WTC11 (cell line): Measurements from ENCODE around the gene LGALS9. TPM values are rescaled to one million over a fixed set of nuclear protein-coding genes. Genes with fewer than 3 reads are reported as not detected.
"Not testable (repeated sequence)": the region's sequence is repeated elsewhere in the genome, so short reads cannot be mapped to it uniquely, and the experiment has no call there.

Experiments
- ATAC-seq: fragments of 200-7000 bp; cut with Tn5 transposase; 2 replicates; pipeline ENCODE4 v1.10.0; 2021; ENCODE audit warnings: mild to moderate bottlenecking, moderate library complexity
- CTCF ChIA-PET: fragments of 300-600 bp; sonication (Branson Sonifier 250); formaldehyde crosslinking; loops from one replicate; lab custom pipeline; 2021; ENCODE audit warnings: antibody characterized with exemption; lab: Charles Lee
- POLR2A ChIA-PET: fragments of 350-600 bp; sonication (Branson Sonifier 250); formaldehyde crosslinking; loops from one replicate; lab custom pipeline; 2021; ENCODE audit warnings: antibody characterized with exemption; lab: Charles Lee
- DNase-seq: peaks from one replicate; pipeline ENCODE4 v3.0.0; 2021; ENCODE audit warnings: low spot score
- H3K27ac Mint-ChIP-seq: 2 replicates; pipeline ENCODE4 v1.8.0; 2021; ENCODE audit warnings: mixed read lengths
- H3K27me3 Mint-ChIP-seq: 2 replicates; pipeline ENCODE4 v1.8.0; 2021; ENCODE audit warnings: low read depth, mild to moderate bottlenecking, moderate library complexity, mixed read lengths
- H3K36me3 Mint-ChIP-seq: 2 replicates; pipeline ENCODE4 v1.8.0; 2021; ENCODE audit warnings: mixed read lengths
- H3K4me1 Mint-ChIP-seq: 2 replicates; pipeline ENCODE4 v1.8.0; 2022; ENCODE audit warnings: mixed read lengths
- H3K4me3 Mint-ChIP-seq: 2 replicates; pipeline ENCODE4 v1.8.0; 2021; ENCODE audit warnings: mild to moderate bottlenecking, moderate library complexity, mixed read lengths
- H3K9me3 Mint-ChIP-seq: 2 replicates; pipeline ENCODE4 v1.8.0; 2021; ENCODE audit warnings: mixed read lengths
- ETV6 ChIP-seq: sonication (generic); formaldehyde crosslinking; IDR thresholded peaks from 2 replicates; pipeline ENCODE4 v1.8.1; 2022; ENCODE audit warnings: mild to moderate bottlenecking, missing genetic modification reagents
- FOXJ3 ChIP-seq: sonication (generic); formaldehyde crosslinking; IDR thresholded peaks from 2 replicates; pipeline ENCODE4 v1.9.0; 2021; ENCODE audit warnings: missing genetic modification reagents, mild to moderate bottlenecking, borderline replicate concordance
- GABPB1 ChIP-seq: sonication (generic); formaldehyde crosslinking; IDR thresholded peaks from 2 replicates; pipeline ENCODE4 v1.8.1; 2023; ENCODE audit warnings: mild to moderate bottlenecking, missing genetic modification reagents
- GRHL2 ChIP-seq: fragments of 250-450 bp; sonication (Bioruptor Pico); IDR thresholded peaks from 2 replicates; pipeline ENCODE4 v1.8.0; 2022; ENCODE audit warnings: mild to moderate bottlenecking, moderate library complexity; ENCODE audit not compliant: insufficient replicate concordance, severe bottlenecking
- IRF2 ChIP-seq: sonication (generic); formaldehyde crosslinking; IDR thresholded peaks from 2 replicates; pipeline ENCODE4 v1.8.0; 2022; ENCODE audit warnings: low read depth, missing genetic modification reagents, borderline replicate concordance
- SMAD4 ChIP-seq: sonication (generic); formaldehyde crosslinking; IDR thresholded peaks from 2 replicates; pipeline ENCODE4 v1.8.0; 2022; ENCODE audit warnings: mild to moderate bottlenecking, missing genetic modification reagents
- ZNF138 ChIP-seq: sonication (generic); formaldehyde crosslinking; conservative IDR thresholded peaks from 2 replicates; pipeline ENCODE4 v1.8.1; 2022; ENCODE audit warnings: mild to moderate bottlenecking, moderate library complexity, missing genetic modification reagents
- ZNF317 ChIP-seq: sonication (generic); formaldehyde crosslinking; IDR thresholded peaks from 2 replicates; pipeline ENCODE4 v1.8.1; 2023; ENCODE audit warnings: low read depth, mild to moderate bottlenecking, moderate library complexity, missing genetic modification reagents, borderline replicate concordance
- total RNA-seq: library from RNA; stranded (reverse); gene quantifications from 3 replicates; pipeline ENCODE4 v1.2.3, GENCODE V29; 2021
- TF ChIP-seq, protein P1 (sequence below): sonication (generic); formaldehyde crosslinking; IDR thresholded peaks from 2 replicates; pipeline ENCODE4 v1.8.0; 2023; ENCODE audit warnings: mild to moderate bottlenecking, missing genetic modification reagents
- TF ChIP-seq, protein P2 (sequence below): sonication (generic); formaldehyde crosslinking; IDR thresholded peaks from 2 replicates; pipeline ENCODE4 v1.8.1; 2023; ENCODE audit warnings: mild to moderate bottlenecking, missing genetic modification reagents
- TF ChIP-seq, protein P3 (sequence below): sonication (generic); formaldehyde crosslinking; conservative IDR thresholded peaks from 2 replicates; pipeline ENCODE4 v1.8.1; 2023; ENCODE audit warnings: mild to moderate bottlenecking, low read depth, missing genetic modification reagents, moderate library complexity
- TF ChIP-seq, protein P4 (sequence below): sonication (generic); formaldehyde crosslinking; IDR thresholded peaks from 2 replicates; pipeline ENCODE4 v1.8.1; 2023; ENCODE audit warnings: mild to moderate bottlenecking, missing genetic modification reagents, moderate library complexity
- TF ChIP-seq, protein P5 (sequence below): fragments of 250-450 bp; sonication (Bioruptor Pico); IDR thresholded peaks from 2 replicates; pipeline ENCODE4 v1.9.0; 2021; ENCODE audit warnings: moderate library complexity, mild to moderate bottlenecking, inconsistent platforms, borderline replicate concordance

LGALS9 gene
- total RNA-seq, 1 experiment from 2014 or later = 5.7 TPM

DNA sequence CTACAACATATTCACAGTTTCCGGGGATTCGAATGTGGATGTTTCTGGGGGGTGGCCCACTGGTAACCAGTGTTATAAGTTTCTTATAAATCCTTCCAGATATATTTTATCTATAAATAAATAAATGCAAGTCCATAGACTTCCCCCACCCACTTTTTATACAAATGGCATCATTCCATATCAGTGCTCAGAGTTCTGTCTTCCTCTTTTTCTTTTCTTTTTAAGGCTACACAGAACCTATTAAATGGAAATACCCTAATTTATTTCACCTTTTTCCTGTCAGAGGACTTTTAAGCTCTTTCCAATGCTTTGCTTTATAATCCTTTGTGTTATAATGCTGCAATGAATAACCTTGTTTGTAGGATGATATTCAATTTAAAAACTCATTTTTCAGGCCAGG, 3.8 kb downstream of the LGALS9 start (continued):
- no peak for TF ChIP-seq GRHL2
- no peak for TF ChIP-seq GABPB1

DNA sequence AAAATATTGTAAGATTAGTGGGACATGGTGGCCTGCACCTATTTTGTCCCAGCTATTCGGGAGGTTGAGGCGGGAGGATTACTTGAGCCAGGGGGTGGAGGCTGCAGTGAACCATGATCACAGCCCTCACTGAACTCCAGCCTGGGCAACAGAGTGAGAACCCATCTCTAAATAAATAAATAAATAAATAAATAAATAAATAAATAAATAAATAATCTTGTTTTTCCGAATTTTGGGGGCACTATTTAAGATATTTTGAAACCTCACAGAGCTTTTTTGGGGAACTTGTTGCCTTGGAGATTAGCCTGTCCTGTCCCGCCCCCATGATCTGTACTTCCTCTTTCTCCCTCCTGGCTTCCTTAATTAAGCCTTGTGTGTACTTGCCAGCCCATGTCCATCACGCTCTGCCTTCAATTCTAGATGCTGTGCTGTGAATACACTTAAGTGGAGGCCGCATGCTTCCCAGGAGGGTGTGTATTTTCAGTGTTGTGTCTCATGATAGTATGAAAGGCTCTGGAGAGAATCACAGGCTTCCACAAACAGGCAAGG, 4.4 kb downstream of the LGALS9 start:
- Mint-ChIP-seq H3K9me3 (no peaks in the 10 kb centered on the region), H3K27ac (no peak overlapping the region), H3K4me3 (no peak overlapping the region), H3K27me3 (no peaks in the 10 kb centered on the region), H3K4me1 (peaks cover 7% of the 10 kb centered on the region; the same call in 1 of the 2 replicates), H3K36me3 (no peaks in the 10 kb centered on the region)
- DNase-seq (no peak), ATAC-seq (no peak)
- CTCF ChIA-PET = no interaction called here
- no peak for TF ChIP-seq SMAD4
- no peak for TF ChIP-seq IRF2 (CRISPR knock-in tag)
- no peak for TF ChIP-seq ETV6 (CRISPR knock-in tag)
- TF ChIP-seq, protein P1, sequence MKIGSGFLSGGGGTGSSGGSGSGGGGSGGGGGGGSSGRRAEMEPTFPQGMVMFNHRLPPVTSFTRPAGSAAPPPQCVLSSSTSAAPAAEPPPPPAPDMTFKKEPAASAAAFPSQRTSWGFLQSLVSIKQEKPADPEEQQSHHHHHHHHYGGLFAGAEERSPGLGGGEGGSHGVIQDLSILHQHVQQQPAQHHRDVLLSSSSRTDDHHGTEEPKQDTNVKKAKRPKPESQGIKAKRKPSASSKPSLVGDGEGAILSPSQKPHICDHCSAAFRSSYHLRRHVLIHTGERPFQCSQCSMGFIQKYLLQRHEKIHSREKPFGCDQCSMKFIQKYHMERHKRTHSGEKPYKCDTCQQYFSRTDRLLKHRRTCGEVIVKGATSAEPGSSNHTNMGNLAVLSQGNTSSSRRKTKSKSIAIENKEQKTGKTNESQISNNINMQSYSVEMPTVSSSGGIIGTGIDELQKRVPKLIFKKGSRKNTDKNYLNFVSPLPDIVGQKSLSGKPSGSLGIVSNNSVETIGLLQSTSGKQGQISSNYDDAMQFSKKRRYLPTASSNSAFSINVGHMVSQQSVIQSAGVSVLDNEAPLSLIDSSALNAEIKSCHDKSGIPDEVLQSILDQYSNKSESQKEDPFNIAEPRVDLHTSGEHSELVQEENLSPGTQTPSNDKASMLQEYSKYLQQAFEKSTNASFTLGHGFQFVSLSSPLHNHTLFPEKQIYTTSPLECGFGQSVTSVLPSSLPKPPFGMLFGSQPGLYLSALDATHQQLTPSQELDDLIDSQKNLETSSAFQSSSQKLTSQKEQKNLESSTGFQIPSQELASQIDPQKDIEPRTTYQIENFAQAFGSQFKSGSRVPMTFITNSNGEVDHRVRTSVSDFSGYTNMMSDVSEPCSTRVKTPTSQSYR = no peak
- TF ChIP-seq, protein P2, sequence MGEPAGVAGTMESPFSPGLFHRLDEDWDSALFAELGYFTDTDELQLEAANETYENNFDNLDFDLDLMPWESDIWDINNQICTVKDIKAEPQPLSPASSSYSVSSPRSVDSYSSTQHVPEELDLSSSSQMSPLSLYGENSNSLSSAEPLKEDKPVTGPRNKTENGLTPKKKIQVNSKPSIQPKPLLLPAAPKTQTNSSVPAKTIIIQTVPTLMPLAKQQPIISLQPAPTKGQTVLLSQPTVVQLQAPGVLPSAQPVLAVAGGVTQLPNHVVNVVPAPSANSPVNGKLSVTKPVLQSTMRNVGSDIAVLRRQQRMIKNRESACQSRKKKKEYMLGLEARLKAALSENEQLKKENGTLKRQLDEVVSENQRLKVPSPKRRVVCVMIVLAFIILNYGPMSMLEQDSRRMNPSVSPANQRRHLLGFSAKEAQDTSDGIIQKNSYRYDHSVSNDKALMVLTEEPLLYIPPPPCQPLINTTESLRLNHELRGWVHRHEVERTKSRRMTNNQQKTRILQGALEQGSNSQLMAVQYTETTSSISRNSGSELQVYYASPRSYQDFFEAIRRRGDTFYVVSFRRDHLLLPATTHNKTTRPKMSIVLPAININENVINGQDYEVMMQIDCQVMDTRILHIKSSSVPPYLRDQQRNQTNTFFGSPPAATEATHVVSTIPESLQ (CRISPR knock-in tag) = no peak
- TF ChIP-seq ZNF138 (CRISPR knock-in tag) = no peak
- POLR2A ChIA-PET = no interaction called here

DNA sequence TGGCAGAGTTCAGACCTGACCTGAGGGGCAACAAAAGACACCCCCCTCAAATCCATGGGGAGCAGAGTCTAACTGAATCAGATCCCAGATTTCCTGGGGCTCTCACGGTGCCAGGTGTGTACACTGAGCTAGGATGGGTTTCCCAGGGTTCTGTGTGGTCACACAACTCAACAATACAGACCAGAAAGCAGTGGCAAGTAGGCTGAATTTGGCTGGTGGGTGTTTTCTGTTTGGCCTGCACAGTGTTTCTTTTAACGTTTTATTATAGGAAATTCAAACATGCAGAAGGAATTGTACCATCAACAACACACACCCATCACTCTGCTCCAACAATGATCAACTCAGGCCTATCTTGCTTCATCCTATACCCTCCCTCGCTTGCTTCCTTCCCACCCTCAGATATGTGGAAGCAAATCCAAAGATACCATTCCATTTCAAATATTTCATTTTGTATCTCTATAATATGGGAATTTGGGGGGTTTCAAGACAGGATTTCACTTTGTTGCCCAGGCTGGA, 5.1 kb downstream of the LGALS9 start:
- ATAC-seq, H3K27me3 Mint-ChIP-seq, H3K9me3 Mint-ChIP-seq, H3K36me3 Mint-ChIP-seq, H3K27ac Mint-ChIP-seq, POLR2A ChIA-PET, H3K4me3 Mint-ChIP-seq, DNase-seq: not testable (repeated sequence)
- CTCF ChIA-PET = interaction anchor here (1.2 kb wide), 1 partner anchor 33 kb away, joined by 4 read pairs; no protein-coding TSS in a partner anchor
- peaks cover 10% of the 10 kb centered on the region for H3K4me1 Mint-ChIP-seq

DNA sequence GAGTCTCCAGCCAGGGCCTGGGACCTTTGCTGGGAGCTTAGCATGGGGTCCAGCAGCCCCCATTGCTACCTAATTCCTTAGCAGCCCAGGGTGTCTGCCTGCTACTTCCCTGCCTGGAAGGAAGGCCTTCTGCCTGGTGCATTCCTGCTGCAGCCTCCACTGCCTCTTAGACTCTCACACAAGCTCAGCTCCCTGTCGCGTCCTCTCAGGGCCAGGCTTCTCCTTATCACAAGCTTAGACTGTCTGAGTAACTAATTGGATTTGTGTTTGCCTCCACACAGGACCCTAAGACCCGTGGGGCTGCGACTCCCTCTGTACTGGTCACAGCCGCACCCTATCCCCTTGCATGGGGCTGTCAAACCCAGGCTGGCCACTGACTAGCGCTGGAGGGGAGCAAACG, 6.8 kb downstream of the LGALS9 start:
- ATAC-seq, H3K27ac Mint-ChIP-seq, H3K9me3 Mint-ChIP-seq, H3K36me3 Mint-ChIP-seq, H3K27me3 Mint-ChIP-seq, H3K4me3 Mint-ChIP-seq, DNase-seq, POLR2A ChIA-PET: not testable (repeated sequence)
- CTCF ChIA-PET = interaction anchor here (2.1 kb wide), 1 partner anchor 17 kb away, joined by 6 read pairs; no protein-coding TSS in a partner anchor
- peaks cover 10% of the 10 kb centered on the region for H3K4me1 Mint-ChIP-seq

DNA sequence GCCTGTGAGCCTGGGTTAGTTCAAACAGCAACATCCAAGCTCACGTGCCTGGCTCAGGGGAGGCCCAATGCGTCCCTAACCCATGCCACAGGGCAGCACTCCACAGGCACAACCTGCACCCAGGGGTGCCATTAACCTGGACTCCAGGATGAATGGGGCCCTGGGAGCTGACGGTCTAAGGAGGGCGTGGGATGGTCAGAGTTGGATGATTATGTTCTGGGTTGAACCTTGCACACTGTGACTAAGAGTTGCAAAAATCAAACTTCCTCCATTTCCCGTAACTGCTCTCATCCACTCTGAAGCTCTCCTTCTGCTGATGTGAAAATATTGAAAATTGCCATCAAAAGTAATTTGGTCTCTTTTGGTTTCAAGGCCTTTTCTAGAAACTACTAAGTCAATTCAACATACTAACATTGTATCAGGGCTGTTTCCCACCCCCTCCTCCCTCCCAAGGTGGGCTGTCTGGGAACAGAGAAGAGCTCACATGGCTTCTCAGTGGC, 7.5 kb downstream of the LGALS9 start:
- H3K27ac Mint-ChIP-seq, H3K36me3 Mint-ChIP-seq, DNase-seq, ATAC-seq, POLR2A ChIA-PET, H3K9me3 Mint-ChIP-seq, H3K4me3 Mint-ChIP-seq, H3K27me3 Mint-ChIP-seq: not testable (repeated sequence)
- CTCF ChIA-PET = interaction anchor here (2.1 kb wide), 1 partner anchor 16 kb away, joined by 6 read pairs; no protein-coding TSS in a partner anchor
- peaks cover 10% of the 10 kb centered on the region for H3K4me1 Mint-ChIP-seq

DNA sequence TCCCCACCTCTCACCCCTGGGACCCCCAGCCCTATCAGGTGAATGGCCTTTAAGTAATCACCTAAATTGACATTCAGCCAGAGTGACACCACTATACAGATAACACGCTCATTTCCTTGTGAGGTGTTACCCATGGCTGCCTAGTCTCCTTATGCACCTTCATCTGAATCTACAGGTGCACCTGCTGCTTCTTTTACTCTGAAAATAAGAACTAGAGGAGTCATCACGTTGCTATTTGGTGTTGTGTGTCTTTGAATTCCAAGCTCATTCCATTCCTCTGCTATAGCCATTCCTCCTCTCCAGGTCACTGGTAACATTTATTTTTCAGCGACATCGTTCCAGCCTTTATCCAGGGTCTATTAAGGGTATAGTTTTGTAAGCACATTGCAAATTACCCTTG, 9.8 kb downstream of the LGALS9 start:
- peaks cover 10% of the 10 kb centered on the region for H3K4me1 Mint-ChIP-seq
- no peaks in the 10 kb centered on the region for H3K36me3 Mint-ChIP-seq
- H3K27me3 Mint-ChIP-seq = no peaks in the 10 kb centered on the region
- ChIA-PET CTCF (interaction anchor here (1.4 to 2.5 kb wide), 4 partner anchors 11 to 37 kb away, joined by 6 to 15 read pairs (median 6); no protein-coding TSS in a partner anchor), POLR2A (no interaction called here)
- H3K4me3 Mint-ChIP-seq = no peak overlapping the region
- no peaks in the 10 kb centered on the region for H3K9me3 Mint-ChIP-seq
- no peak for DNase-seq
- no peak overlapping the region for H3K27ac Mint-ChIP-seq
- ATAC-seq = no peak
- TF ChIP-seq SMAD4 (no peak), ZNF317 (no peak), FOXJ3 (CRISPR knock-in tag) (no peak)
- TF ChIP-seq, protein P3, sequence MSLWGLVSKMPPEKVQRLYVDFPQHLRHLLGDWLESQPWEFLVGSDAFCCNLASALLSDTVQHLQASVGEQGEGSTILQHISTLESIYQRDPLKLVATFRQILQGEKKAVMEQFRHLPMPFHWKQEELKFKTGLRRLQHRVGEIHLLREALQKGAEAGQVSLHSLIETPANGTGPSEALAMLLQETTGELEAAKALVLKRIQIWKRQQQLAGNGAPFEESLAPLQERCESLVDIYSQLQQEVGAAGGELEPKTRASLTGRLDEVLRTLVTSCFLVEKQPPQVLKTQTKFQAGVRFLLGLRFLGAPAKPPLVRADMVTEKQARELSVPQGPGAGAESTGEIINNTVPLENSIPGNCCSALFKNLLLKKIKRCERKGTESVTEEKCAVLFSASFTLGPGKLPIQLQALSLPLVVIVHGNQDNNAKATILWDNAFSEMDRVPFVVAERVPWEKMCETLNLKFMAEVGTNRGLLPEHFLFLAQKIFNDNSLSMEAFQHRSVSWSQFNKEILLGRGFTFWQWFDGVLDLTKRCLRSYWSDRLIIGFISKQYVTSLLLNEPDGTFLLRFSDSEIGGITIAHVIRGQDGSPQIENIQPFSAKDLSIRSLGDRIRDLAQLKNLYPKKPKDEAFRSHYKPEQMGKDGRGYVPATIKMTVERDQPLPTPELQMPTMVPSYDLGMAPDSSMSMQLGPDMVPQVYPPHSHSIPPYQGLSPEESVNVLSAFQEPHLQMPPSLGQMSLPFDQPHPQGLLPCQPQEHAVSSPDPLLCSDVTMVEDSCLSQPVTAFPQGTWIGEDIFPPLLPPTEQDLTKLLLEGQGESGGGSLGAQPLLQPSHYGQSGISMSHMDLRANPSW (CRISPR knock-in tag) = no peak
- TF ChIP-seq, protein P4, sequence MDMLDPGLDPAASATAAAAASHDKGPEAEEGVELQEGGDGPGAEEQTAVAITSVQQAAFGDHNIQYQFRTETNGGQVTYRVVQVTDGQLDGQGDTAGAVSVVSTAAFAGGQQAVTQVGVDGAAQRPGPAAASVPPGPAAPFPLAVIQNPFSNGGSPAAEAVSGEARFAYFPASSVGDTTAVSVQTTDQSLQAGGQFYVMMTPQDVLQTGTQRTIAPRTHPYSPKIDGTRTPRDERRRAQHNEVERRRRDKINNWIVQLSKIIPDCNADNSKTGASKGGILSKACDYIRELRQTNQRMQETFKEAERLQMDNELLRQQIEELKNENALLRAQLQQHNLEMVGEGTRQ (CRISPR knock-in tag) = no peak
- TF ChIP-seq, protein P5, sequence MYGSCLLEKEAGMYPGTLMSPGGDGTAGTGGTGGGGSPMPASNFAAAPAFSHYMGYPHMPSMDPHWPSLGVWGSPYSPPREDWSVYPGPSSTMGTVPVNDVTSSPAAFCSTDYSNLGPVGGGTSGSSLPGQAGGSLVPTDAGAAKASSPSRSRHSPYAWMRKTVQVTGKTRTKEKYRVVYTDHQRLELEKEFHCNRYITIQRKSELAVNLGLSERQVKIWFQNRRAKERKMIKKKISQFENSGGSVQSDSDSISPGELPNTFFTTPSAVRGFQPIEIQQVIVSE (CRISPR knock-in tag) = no peak
